ENCODE measurements around the gene SNRK.

DNA sequence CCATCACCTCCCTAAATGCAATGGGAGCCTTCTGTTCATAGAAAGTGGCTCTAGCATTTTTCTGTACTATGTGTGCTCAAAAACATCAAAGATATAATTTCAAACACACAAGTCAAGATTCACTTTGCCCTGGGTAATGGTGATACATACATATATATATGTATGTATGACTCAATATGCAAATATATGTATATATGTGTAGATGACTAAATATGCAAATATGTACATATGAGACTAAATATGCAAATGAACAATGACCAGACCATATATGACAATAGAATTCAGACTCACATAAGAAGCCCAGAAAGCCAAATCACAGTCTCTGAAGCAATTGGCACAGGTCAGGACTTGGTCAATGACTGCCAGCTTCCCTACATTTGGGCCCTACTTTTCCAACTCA is 36.9 kb upstream of the SNRK start:
- TF ChIP-seq, protein P1, sequence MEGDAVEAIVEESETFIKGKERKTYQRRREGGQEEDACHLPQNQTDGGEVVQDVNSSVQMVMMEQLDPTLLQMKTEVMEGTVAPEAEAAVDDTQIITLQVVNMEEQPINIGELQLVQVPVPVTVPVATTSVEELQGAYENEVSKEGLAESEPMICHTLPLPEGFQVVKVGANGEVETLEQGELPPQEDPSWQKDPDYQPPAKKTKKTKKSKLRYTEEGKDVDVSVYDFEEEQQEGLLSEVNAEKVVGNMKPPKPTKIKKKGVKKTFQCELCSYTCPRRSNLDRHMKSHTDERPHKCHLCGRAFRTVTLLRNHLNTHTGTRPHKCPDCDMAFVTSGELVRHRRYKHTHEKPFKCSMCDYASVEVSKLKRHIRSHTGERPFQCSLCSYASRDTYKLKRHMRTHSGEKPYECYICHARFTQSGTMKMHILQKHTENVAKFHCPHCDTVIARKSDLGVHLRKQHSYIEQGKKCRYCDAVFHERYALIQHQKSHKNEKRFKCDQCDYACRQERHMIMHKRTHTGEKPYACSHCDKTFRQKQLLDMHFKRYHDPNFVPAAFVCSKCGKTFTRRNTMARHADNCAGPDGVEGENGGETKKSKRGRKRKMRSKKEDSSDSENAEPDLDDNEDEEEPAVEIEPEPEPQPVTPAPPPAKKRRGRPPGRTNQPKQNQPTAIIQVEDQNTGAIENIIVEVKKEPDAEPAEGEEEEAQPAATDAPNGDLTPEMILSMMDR (conservative IDR thresholded peaks at IDR 0.05; ENCODE audit: low read length): no peak
- TF ChIP-seq EZH2phosphoT487 (IDR thresholded peaks at IDR 0.05; ENCODE audit: borderline replicate concordance): no peak
